Chondrocyte (in vitro differentiated cells): ENCODE measurements around the gene TMEM132A. TPM values are rescaled to one million over a fixed set of nuclear protein-coding genes. Genes with fewer than 3 reads are reported as not detected.

Experiments used
- DNase-seq: peaks from one replicate; pipeline ENCODE4 v3.0.0; 2021; ENCODE audit warnings: mixed read lengths, low spot score
- H3K27ac Mint-ChIP-seq: one replicate; pipeline ENCODE4 v1.8.0; 2021; ENCODE audit warnings: mild to moderate bottlenecking, moderate library complexity, mixed read lengths; ENCODE audit not compliant: unreplicated experiment
- H3K27me3 Mint-ChIP-seq: 2 replicates; pipeline ENCODE4 v1.8.0; 2021; ENCODE audit warnings: low read depth, mixed read lengths
- H3K36me3 Mint-ChIP-seq: 2 replicates; pipeline ENCODE4 v1.8.0; 2021; ENCODE audit warnings: low read depth, mixed read lengths
- H3K4me1 Mint-ChIP-seq: 2 replicates; pipeline ENCODE4 v1.8.0; 2021; ENCODE audit warnings: low read depth, mild to moderate bottlenecking, mixed read lengths
- H3K4me3 Mint-ChIP-seq: one replicate; pipeline ENCODE4 v1.8.0; 2021; ENCODE audit warnings: mild to moderate bottlenecking, moderate library complexity, mixed read lengths; ENCODE audit not compliant: unreplicated experiment
- H3K9me3 Mint-ChIP-seq: 2 replicates; pipeline ENCODE4 v1.8.0; 2021; ENCODE audit warnings: low read depth, mixed read lengths
- CTCF ChIP-seq: fragments of 200-600 bp; sonication (generic); IDR thresholded peaks from 2 replicates; pipeline ENCODE4 v1.5.0; 2021; ENCODE audit warnings: antibody characterized with exemption, mild to moderate bottlenecking, moderate library complexity
- total RNA-seq: library from RNA; stranded (reverse); gene quantifications from 3 replicates; pipeline ENCODE4 v1.2.1, GENCODE V29; 2021

Gene TMEM132A
- total RNA-seq, 1 donor from 2014 or later: 69.8 TPM

DNA sequence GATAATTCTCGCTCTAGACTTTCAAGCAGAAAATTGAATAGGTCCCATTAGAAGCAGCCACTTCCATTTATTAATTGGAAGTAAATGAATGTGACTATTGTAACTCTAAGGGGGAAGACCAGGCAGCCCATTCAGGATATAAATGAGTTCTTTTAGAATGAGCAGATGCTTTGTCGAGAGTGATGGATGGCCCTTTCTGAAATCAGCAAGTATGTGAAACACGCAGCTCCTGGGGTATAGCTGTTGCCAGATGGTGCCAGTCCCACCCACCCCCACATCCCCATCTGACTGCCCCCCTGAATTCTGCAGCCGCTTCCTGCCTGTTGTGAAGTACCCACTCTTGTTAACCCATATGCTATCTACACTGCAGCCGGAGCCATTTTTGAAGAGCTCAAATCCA is 24.0 kb downstream of the TMEM132A start:
- Mint-ChIP-seq H3K27me3 (peaks cover 13% of the 10 kb centered on the region), H3K4me3 (no peak overlapping the region)
- TF ChIP-seq CTCF: no peak

DNA sequence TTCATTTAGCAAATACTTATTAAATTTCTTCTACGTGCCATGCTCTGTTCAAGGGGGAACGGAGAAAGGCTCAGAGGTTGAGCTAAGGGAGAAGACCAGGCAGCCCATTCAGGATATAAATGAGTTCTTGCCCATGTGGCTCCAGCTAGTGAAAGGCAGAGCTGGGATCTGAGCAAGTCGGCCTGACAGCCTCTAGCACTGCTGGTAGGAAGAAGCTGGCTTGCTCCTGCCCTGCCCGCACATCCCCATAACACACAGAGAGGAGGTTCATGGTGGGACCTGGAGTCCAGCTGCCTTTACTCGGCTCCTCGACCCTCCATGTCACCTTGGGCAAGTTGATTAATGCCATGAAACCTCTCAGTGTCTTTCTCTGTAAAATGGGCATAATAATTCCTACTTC is 25.8 kb downstream of the TMEM132A start:
- Mint-ChIP-seq H3K4me3 (no peak overlapping the region), H3K27ac (no peak overlapping the region), H3K9me3 (no peaks in the 10 kb centered on the region), H3K27me3 (peaks cover 13% of the 10 kb centered on the region), H3K36me3 (no peaks in the 10 kb centered on the region), H3K4me1 (peaks cover 10% of the 10 kb centered on the region)
- no peak for TF ChIP-seq CTCF
- no peak for DNase-seq

More for the DNA sequence above, 24.0 kb downstream of the TMEM132A start:
- Mint-ChIP-seq H3K36me3 (no peaks in the 10 kb centered on the region), H3K27ac (no peak overlapping the region), H3K4me1 (peaks cover 10% of the 10 kb centered on the region), H3K9me3 (no peaks in the 10 kb centered on the region)
- no peak for DNase-seq

DNA sequence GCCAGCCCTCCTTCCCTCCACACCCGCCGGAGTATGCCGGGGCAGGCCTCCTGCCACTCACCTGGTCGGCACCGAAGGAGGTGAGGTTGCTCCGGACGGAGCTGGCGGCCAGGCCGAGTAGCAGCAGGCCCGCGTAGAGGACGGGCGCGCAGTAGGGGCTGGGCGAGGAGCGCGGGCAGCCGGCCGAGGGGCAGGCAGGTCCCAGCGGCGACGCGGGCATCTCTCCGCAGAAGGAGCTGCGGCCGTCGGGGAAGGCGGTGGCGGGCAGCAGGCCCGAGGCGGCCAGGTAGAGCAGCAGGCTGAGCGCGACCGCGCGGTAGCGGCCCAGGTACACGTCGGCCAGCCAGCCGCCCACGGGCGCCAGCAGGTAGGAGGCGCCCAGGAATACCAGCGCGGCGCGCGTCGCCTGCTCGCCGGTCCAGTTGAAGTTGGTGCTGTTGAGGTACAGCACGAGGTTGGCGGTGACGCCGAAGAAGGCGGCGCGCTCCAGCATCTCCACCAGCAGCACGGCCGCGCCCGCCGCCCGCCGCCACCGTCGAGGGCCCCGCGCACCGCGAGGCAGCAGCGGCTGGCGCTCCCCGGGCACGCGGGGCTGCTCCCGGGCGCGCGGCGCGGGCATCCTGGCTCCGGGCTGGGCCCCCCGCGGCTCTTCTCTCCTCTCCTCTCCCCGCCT is 26.8 kb downstream of the TMEM132A start:
- no peaks in the 10 kb centered on the region for H3K9me3 Mint-ChIP-seq
- no peak for DNase-seq
- H3K27ac Mint-ChIP-seq: no peak overlapping the region

GRCh38 chr11:60951606-60951903 is 27.3 kb downstream of the TMEM132A start:
- DNase-seq: no peak
- Mint-ChIP-seq H3K4me3 (no peak overlapping the region), H3K9me3 (no peaks in the 10 kb centered on the region), H3K4me1 (peaks cover 10% of the 10 kb centered on the region), H3K27me3 (peaks cover 10% of the 10 kb centered on the region), H3K27ac (no peak overlapping the region), H3K36me3 (no peaks in the 10 kb centered on the region)
- TF ChIP-seq CTCF: no peak

More for the DNA sequence above, 26.8 kb downstream of the TMEM132A start:
- Mint-ChIP-seq H3K36me3 (no peaks in the 10 kb centered on the region), H3K4me1 (peaks cover 10% of the 10 kb centered on the region), H3K4me3 (no peak overlapping the region), H3K27me3 (peaks cover 13% of the 10 kb centered on the region)
- TF ChIP-seq CTCF: no peak

DNA sequence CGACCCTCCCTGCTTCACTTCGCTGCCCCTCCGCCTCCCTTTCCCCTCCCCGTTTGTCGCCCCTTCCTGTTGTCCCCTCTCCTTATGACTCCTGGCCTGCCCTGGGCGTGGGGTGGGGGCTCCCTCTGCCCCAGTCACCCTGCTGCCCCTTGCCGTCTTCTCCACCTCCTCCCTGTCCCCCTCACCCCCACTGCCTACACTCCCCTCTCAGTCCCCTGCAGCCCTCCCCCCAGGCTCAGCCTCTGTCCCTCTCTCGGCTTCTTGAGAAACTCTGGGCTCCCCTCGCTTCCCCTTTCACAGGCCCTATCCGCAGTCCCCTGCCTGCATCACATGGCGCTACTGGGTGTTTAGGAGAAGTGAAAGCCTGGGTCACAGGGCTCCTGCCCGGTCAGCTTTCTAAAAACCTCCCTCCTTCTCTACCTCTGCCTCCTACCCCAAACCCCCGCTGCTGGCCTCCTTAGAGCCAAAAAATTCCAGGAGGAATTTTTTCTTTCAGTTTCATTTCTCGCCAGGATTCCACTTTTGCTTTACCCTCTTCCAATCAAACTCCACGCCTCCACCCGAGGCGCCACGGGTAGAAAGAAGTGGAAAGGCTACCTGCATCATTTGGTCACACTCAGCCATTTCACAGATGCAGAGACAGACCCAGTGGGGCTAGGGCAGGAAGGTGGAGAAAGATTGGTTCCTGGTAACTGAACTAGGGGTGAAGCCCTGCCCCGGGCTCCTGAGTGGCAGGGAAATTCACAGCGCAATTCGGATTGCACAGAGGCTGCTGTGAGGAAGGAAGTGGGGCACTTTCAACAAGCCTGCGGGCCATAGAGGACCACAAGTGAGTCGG is 27.9 kb downstream of the TMEM132A start, which contains the start of gene SLC15A3:
SLC15A3 (minus strand) TSS at position 273 of the 838 bp plus-strand sequence. CDS start 625 bp downstream, outside the sequence.
- no peaks in the 10 kb centered on the region for H3K36me3 Mint-ChIP-seq
- H3K4me3 Mint-ChIP-seq: peak within 1 kb of the TSS; percentile 56
- DNase-seq: no peak
- peaks cover 10% of the 10 kb centered on the region for H3K4me1 Mint-ChIP-seq
- no peak for TF ChIP-seq CTCF
- no peaks in the 10 kb centered on the region for H3K9me3 Mint-ChIP-seq
- H3K27me3 Mint-ChIP-seq: peaks cover 13% of the 10 kb centered on the region
- peak within 1 kb of the TSS; percentile 24 for H3K27ac Mint-ChIP-seq
